SU-DHL-6 (cell line): ENCODE data around the gene MCOLN1.

ENCODE experiments used
- H2AFZ ChIP-seq: fragments of 200-600 bp; sonication (generic); 2 replicates; pipeline ENCODE4 v1.6.1; 2014; ENCODE audit warnings: low read depth, mild to moderate bottlenecking, moderate library complexity, mixed read lengths, antibody characterized with exemption, low read length; ENCODE audit not compliant: severe bottlenecking
- H3F3A ChIP-seq: fragments of 200-600 bp; shearing (Covaris generic); 2 replicates; pipeline ENCODE4 v1.6.0; 2016; ENCODE audit warnings: antibody characterized with exemption, mild to moderate bottlenecking; ENCODE audit not compliant: insufficient read depth
- H3K27ac ChIP-seq: fragments of 200-600 bp; sonication (generic); 2 replicates; pipeline ENCODE4 v1.5.1; 2016; ENCODE audit warnings: low read depth, mild to moderate bottlenecking, low read length, moderate library complexity, mixed read lengths
- H3K27me3 ChIP-seq: fragments of 200-600 bp; sonication (generic), shearing (Covaris generic); 2 replicates; pipeline ENCODE4 v1.6.0; 2014; ENCODE audit warnings: mild to moderate bottlenecking, low read length
- H3K36me3 ChIP-seq: fragments of 200-600 bp; sonication (generic); 2 replicates; pipeline ENCODE4 v1.6.1; 2014; ENCODE audit warnings: mild to moderate bottlenecking, low read length, mixed read lengths
- H3K4me2 ChIP-seq: fragments of 300-600, 200-600 bp; shearing (Covaris generic), sonication (generic); 2 replicates; pipeline ENCODE4 v1.6.0; 2014; ENCODE audit warnings: low read length, low read depth, mild to moderate bottlenecking; ENCODE audit not compliant: poor library complexity, severe bottlenecking
- H3K4me3 ChIP-seq: fragments of 200-600 bp; sonication (generic); 2 replicates; pipeline ENCODE4 v1.5.1; 2014; ENCODE audit warnings: antibody characterized with exemption, low read length, mild to moderate bottlenecking, mixed read lengths; ENCODE audit not compliant: insufficient read depth, poor library complexity, severe bottlenecking
- H3K79me2 ChIP-seq: fragments of 200-600 bp; sonication (generic); 2 replicates; pipeline ENCODE4 v1.6.1; 2014; ENCODE audit warnings: mild to moderate bottlenecking, low read length, moderate library complexity; ENCODE audit not compliant: insufficient read depth
- H3K9ac ChIP-seq: fragments of 200-600 bp; sonication (generic); 2 replicates; pipeline ENCODE4 v1.7.0; 2014; ENCODE audit warnings: mild to moderate bottlenecking, low read length
- H3K9me2 ChIP-seq: fragments of 200-600 bp; sonication (generic); replicated peaks from 2 replicates; pipeline ENCODE4 v1.6.1; 2014; ENCODE audit warnings: low read length; ENCODE audit not compliant: insufficient read depth
- H3K9me3 ChIP-seq: fragments of 200-600 bp; sonication (generic); 2 replicates; pipeline ENCODE4 v1.6.1; 2014; ENCODE audit warnings: low read length, mixed read lengths; ENCODE audit not compliant: insufficient read depth
- H4K20me1 ChIP-seq: fragments of 200-600 bp; sonication (generic); 2 replicates; pipeline ENCODE4 v1.6.1; 2014; ENCODE audit warnings: low read depth, mild to moderate bottlenecking, antibody characterized with exemption, low read length, moderate library complexity, mixed read lengths
- CTCF ChIP-seq: fragments of 200-600 bp; sonication (generic); IDR thresholded peaks from one replicate; pipeline ENCODE4 v1.5.1; 2017; ENCODE audit warnings: antibody characterized with exemption, mild to moderate bottlenecking, low read length, moderate library complexity; ENCODE audit not compliant: insufficient read depth, poor library complexity, severe bottlenecking
- EZH2phosphoT487 ChIP-seq: fragments of 200-600 bp; sonication (generic), shearing (Covaris generic); conservative IDR thresholded peaks from 2 replicates; pipeline ENCODE4 v1.6.1; 2018; ENCODE audit warnings: mild to moderate bottlenecking, antibody characterized with exemption, low read length, moderate library complexity, mixed read lengths

Gene MCOLN1

GRCh38 chr19:7500811-7501450 is 21.5 kb upstream of the MCOLN1 start:
- Histone ChIP-seq H3K9ac (no peak overlapping the region), H3K9me2 (no peaks in the 10 kb centered on the region), H3K36me3 (no peaks in the 10 kb centered on the region), H3F3A (no peaks in the 10 kb centered on the region), H3K27me3 (no peaks in the 10 kb centered on the region), H3K4me2 (no peak overlapping the region), H2AFZ (no peak overlapping the region), H4K20me1 (no peaks in the 10 kb centered on the region), H3K79me2 (no peaks in the 10 kb centered on the region), H3K9me3 (no peaks in the 10 kb centered on the region), H3K27ac (no peak overlapping the region), H3K4me3 (no peak overlapping the region)
- TF ChIP-seq EZH2phosphoT487 (no peak), CTCF (no peak)

GRCh38 chr19:7502552-7502951 is 19.9 kb upstream of the MCOLN1 start:
- no peak overlapping the region for H3K4me3 ChIP-seq
- no peaks in the 10 kb centered on the region for H3K79me2 ChIP-seq
- no peak for TF ChIP-seq CTCF
- no peak for TF ChIP-seq EZH2phosphoT487
- H3K36me3 ChIP-seq: no peaks in the 10 kb centered on the region
- H3K9ac ChIP-seq: no peak overlapping the region
- no peak overlapping the region for H3K27ac ChIP-seq
- no peaks in the 10 kb centered on the region for H3F3A ChIP-seq
- no peak overlapping the region for H3K4me2 ChIP-seq
- H3K9me2 ChIP-seq: no peaks in the 10 kb centered on the region
- no peaks in the 10 kb centered on the region for H3K9me3 ChIP-seq
- no peak overlapping the region for H2AFZ ChIP-seq
- no peaks in the 10 kb centered on the region for H3K27me3 ChIP-seq
- no peaks in the 10 kb centered on the region for H4K20me1 ChIP-seq

- TF ChIP-seq CTCF (no peak), EZH2phosphoT487 (no peak)
- Histone ChIP-seq H3K9me2 (no peaks in the 10 kb centered on the region), H3F3A (no peaks in the 10 kb centered on the region), H3K79me2 (no peaks in the 10 kb centered on the region), H3K27me3 (no peaks in the 10 kb centered on the region), H3K4me3 (no peak overlapping the region), H3K4me2 (no peak overlapping the region), H3K9me3 (no peaks in the 10 kb centered on the region), H3K27ac (no peak overlapping the region), H2AFZ (no peak overlapping the region), H3K9ac (no peak overlapping the region), H4K20me1 (no peaks in the 10 kb centered on the region), H3K36me3 (no peaks in the 10 kb centered on the region)
Observed at GRCh38 chr19:7504684-7505083, 17.7 kb upstream of the MCOLN1 start.
